ENCODE data around the gene MAN1A2.

- TF ChIP-seq CTCF (IDR thresholded peaks at IDR 0.05 in 2 of 3, conservative IDR thresholded peaks at IDR 0.05 in 1 of 3; ENCODE audit: insufficient read depth in 2 of 3, low read depth in 1 of 3, low read length in 3 of 3): no peak
- no peak for TF ChIP-seq EZH2 (IDR thresholded peaks at IDR 0.05; ENCODE audit: borderline replicate concordance, low read depth, low read length)
- no peak; the same call in 1 of the 2 replicates for TF ChIP-seq MEF2A (IDR thresholded peaks at IDR 0.05; ENCODE audit: control insufficient read depth, low read depth, low read length)
- TF ChIP-seq SETDB1 (IDR thresholded peaks at IDR 0.05; ENCODE audit: low read length): no peak
- TF ChIP-seq ZNF449 (CRISPR knock-in tag; IDR thresholded peaks at IDR 0.05): no peak
- TF ChIP-seq EHMT2 (IDR thresholded peaks at IDR 0.05): no peak
Measured at GRCh38 chr1:117564227-117565075, 197.2 kb downstream of the MAN1A2 start.

All from K562 (cell line).